Choroid plexus epithelial cell (primary cell): ENCODE results near the gene FGD4.
A peak's percentile ranks its signal among the peaks of the same experiment; 100 is the strongest.
"Not testable (repeated sequence)": the region's sequence is repeated elsewhere in the genome, so short reads cannot be mapped to it uniquely, and the experiment has no call there.

ENCODE experiments used
- DNase-seq: peaks from one replicate; pipeline ENCODE4 v3.0.0-alpha.2; 2010; ENCODE audit warnings: low read depth
- H3K4me3 ChIP-seq: 2 replicates; pipeline ENCODE4 v1.5.1; 2011; ENCODE audit warnings: low read depth, mild to moderate bottlenecking, control low read depth, low read length, moderate library complexity
- TF ChIP-seq, protein P1 (sequence below): conservative IDR thresholded peaks from 2 replicates; pipeline ENCODE4 v1.5.1; 2011; ENCODE audit warnings: low read depth, mild to moderate bottlenecking, control low read depth, inconsistent platforms, low read length, moderate library complexity

Gene FGD4

GRCh38 chr12:32499048-32499447, 99.7 kb downstream of the FGD4 start:
- TF ChIP-seq, protein P1, sequence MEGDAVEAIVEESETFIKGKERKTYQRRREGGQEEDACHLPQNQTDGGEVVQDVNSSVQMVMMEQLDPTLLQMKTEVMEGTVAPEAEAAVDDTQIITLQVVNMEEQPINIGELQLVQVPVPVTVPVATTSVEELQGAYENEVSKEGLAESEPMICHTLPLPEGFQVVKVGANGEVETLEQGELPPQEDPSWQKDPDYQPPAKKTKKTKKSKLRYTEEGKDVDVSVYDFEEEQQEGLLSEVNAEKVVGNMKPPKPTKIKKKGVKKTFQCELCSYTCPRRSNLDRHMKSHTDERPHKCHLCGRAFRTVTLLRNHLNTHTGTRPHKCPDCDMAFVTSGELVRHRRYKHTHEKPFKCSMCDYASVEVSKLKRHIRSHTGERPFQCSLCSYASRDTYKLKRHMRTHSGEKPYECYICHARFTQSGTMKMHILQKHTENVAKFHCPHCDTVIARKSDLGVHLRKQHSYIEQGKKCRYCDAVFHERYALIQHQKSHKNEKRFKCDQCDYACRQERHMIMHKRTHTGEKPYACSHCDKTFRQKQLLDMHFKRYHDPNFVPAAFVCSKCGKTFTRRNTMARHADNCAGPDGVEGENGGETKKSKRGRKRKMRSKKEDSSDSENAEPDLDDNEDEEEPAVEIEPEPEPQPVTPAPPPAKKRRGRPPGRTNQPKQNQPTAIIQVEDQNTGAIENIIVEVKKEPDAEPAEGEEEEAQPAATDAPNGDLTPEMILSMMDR, result no peak
- no peak overlapping the region for H3K4me3 ChIP-seq
- no peak for DNase-seq

DNA sequence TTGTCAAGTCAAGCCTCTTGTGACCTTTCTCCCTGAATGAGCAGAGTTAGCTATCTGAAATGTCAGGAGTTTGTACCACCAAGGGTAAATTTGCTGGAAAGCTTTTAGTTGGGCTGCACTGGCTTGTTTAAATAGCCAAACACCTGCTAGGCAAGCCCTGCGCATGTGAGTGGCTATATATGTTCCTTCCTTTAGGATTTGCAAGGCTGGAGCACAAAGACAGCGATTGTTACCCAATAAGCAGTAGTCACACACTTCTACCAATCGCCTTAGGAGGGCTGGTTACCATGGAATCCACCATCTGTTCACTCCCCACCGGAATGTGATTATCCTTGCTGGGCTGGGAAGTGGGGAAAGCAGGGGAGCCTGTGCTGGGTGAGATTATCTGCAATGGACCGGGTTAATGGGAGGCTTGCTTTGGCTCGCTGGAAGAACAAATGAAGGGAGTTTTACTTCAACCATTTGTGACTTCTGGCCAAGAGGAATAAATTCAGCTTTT, 102.5 kb downstream of the FGD4 start:
- peak; percentile 92 for DNase-seq
- TF ChIP-seq, protein P1, result no peak
- peak overlapping the region; percentile 22 for H3K4me3 ChIP-seq

DNA sequence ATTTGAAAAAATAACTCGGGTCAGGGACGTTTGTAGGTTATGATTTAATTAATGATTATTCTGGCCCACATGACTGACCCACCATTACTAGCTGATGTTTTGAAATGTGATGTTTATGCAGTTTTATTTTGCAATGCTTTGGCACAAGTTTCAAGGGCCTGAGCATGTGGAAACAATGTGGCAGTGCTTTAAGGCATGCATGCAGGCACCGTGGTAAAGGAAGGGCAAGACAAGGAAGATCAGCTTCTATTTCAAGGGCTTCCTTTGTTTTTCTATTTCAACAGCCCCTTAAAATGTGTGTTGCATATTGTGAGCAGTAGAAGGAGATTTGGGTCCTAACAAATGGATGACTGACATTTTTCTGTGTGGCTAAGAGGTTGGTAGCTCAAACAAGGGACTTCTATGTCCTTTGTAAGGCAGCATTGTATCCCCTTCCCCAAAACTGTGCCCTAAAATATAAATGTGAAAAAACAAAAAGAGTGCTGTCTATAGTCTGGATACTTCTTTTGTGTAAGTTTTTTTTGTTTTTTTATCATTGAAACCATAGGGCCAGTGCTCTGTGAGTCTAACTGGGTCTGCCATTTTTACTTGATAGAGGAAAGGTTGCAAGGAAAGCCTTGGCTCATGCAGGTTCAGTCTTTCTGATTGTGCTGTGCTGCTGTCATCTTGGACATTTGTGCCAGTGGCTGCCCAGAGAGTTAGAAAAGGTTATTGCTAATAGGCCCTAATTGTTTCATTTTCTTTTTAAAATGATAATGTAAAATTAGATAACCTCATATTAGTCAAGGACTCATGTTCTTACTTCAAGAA, 103.5 kb downstream of the FGD4 start:
- TF ChIP-seq, protein P1, result no peak
- peak; percentile 93 for DNase-seq
- H3K4me3 ChIP-seq, result peak overlapping the region; percentile 9

- no peak overlapping the region for H3K4me3 ChIP-seq
- DNase-seq, result no peak
- TF ChIP-seq, protein P1, result no peak
Observed at GRCh38 chr12:32503730-32504129, 104.4 kb downstream of the FGD4 start.

DNA sequence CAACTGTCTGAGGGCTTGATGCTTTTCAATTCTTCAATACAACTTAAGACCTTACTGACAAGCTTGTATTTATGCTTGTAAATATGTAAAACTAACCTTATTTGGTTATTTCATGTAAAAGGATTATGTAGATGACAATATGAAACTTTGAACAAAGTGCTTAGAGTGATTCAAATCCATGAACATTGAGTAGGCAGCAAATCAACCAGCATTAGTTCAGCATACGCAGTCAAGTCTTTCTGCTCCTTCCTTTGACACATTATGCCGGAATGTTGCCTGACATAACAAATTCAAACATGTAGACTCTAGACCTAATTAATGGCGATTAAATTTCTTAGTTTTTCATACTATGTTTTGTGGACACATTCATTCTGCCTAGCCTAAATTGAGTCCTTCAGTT, 105.2 kb downstream of the FGD4 start:
- H3K4me3 ChIP-seq, result no peak overlapping the region
- DNase-seq, result no peak
- TF ChIP-seq, protein P1, result no peak

DNA sequence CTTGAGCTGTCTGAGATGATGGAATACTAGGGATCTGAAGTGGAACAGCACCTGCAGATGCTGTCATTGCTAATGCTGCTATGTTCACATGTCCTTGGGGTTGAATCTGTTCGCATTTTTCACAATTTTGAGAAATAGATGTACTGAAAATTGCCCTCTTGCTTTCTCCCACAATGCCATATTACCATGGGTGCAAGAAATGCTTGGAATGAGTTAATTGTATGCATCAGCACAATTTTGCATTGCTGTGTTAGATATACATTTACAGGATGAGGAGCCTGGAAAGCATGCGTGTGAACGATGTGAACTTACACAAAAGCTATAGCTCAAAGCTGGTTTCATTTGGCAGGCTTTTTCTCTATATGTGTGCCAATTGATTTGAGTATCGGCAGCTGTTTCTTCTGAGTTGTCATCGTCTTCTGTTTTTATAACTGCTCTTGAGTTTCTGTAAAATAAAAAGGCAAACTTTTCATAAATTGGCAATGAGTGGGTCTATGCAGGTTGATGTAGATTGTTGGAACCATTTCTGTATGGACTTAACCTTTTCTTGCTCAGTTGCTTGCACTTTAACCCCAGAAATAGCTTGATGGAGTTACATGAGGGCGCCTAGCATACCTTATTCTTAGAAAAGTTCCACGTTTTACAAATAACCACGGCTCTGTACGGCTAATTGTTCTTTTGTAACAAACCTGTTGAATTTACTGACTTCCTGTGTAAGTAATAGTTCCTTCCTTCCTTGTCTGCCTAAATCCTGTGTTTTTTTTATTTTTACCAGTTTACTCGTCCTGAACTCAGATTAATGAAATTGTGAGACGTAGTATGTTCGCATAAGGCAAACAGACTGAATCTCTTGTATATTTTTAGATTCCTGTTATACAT, 105.9 kb downstream of the FGD4 start:
- H3K4me3 ChIP-seq, result no peak overlapping the region
- TF ChIP-seq, protein P1, result no peak
- no peak for DNase-seq

GRCh38 chr12:32507096-32507941, 108.0 kb downstream of the FGD4 start:
- not testable (repeated sequence) for DNase-seq, H3K4me3 ChIP-seq
